Fibroblast of skin of right biceps (primary cell): ENCODE measurements around the gene FOXA3.

Source experiments
- DNase-seq: peaks from one replicate; pipeline ENCODE4 v3.0.0-alpha.2; 2013

FOXA3 gene

GRCh38 chr19:45863840-45864628 is at the start of gene FOXA3:
Gene FOXA3 (plus strand): TSS chr19:45864326. CDS start chr19:45864457, 131 bp downstream.
- peak; percentile 51 for DNase-seq

GRCh38 chr19:45814851-45815480 is 49.2 kb upstream of the FOXA3 start, which contains the start of gene RSPH6A:
Gene RSPH6A (minus strand): TSS chr19:45815308. CDS start chr19:45815176, 132 bp downstream.
- no peak for DNase-seq

- DNase-seq, result no peak
These were observed 48.5 kb upstream of the FOXA3 start for GRCh38 chr19:45815481-45816216.

DNA sequence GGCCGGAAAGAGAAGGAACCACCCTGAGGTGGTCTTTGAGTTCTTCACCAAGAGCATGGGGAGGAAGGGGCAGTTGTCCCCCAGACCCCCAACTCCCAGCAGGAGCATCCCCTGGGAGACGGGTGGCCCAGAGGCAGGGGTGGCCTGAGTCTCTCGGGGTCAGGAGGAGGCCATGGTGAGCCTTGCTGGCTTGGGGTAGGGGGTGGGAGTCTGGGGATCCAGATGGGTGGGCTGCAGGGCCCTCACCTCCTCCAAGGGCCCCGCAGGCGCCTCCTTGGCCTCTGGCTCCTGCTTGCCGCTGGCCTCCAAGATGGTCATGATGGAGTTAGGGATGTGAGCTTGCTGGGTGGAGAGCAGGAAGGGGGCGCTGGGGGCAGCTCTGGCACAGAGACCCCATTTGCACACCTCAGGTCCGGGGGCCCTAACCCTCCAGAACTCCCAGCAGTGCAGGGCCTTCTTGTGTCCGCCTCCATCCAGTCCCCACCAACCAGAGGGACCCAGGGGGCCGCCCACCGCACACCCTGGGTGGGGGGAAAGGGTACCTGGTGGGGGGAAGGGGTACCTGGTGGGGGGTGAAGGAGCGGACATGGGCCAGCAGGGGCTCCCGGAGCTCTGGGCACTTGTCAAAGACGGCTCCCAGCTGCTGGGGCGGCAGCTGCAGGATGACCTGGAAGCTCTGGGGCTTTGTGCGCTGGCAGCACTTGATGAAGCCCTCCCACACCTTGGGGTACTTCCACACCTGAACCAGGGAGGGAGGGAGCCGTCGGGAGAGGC is 47.7 kb upstream of the FOXA3 start:
- DNase-seq, result no peak

DNA sequence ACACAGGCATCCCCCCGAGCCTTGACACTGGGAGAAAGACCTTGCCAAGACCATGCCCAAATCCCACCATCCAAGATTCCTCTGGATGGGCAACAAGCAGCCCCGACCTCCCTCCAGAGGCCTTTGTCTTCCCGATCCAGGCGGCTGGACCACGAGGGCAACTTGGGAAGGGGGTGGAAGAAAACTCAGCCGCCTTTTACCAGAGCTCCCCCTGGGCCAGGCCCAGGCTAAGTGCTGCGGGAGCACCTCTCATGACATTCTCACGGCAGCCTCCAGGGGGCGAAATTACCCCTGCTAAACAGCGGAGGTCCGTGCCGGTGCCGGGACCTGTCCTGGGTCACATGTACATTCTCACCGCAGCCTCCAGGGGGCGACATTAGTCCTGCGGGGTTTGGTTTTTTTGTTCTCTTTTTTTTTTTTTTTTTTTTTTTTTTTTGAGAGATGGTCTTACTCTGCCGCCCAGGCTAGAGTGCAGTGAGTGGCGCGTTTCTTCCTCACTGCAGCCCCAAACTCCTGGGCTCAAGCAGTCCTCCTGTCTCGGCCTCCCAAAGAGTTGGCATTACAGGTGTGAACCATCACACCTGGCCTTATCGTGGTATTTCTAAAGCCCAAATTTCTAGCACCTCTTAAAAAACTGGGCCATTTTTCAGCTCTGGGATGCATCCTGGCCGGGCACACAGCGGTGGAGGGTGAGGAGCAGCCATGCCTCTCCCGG is 47.0 kb upstream of the FOXA3 start:
- peak; percentile 92 for DNase-seq

GRCh38 chr19:45817725-45818301 is 46.3 kb upstream of the FOXA3 start:
- no peak for DNase-seq

DNA sequence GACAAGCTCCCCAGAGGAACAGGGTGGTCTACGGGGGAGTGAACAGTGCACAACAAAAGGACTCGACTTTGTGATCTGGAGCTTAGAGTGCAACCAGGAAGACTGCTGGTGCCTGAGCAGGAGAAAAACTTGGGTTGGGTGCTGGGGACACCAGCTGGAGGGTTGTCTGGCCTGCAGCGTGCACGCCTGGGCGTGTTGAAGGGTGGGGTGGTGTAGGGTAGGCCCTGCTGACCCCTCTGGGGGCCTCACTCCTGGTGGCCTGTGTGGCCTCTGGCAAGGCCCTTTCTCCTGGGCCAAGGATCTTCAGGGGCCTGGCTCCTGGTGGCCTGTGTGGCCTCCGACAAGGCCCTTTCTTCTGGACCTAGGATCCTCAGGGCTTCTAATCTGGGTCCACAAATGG is 44.4 kb upstream of the FOXA3 start:
- DNase-seq, result no peak

GRCh38 chr19:45820413-45821102 is 43.6 kb upstream of the FOXA3 start:
- DNase-seq, result no peak

DNA sequence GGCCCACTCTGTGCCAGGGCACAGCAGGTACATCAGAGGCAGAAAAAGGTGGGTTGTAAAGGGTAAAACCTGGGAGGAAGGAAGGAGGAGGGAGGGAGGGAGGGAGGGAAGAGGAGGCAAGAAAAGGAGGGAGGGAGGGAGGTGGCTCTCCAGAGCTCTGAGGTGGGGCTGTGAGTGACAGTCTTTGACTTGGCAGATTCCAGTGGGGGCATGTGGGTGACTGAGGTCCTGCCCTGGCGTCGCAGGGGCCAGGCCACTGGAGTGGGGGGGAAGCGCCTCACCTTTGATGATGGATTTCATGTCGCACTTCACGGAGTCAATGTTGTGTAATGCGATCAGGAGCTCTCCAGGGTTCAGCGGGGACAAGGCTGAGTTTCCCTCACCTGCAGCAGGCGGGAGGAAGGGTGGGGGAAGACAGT is 43.0 kb upstream of the FOXA3 start:
- no peak for DNase-seq

- DNase-seq, result no peak
These were observed 42.6 kb upstream of the FOXA3 start for GRCh38 chr19:45821570-45821969.

- no peak for DNase-seq
These were observed 41.4 kb upstream of the FOXA3 start for GRCh38 chr19:45822716-45823115.

GRCh38 chr19:45823182-45823581 is 40.9 kb upstream of the FOXA3 start:
- DNase-seq, result no peak

DNA sequence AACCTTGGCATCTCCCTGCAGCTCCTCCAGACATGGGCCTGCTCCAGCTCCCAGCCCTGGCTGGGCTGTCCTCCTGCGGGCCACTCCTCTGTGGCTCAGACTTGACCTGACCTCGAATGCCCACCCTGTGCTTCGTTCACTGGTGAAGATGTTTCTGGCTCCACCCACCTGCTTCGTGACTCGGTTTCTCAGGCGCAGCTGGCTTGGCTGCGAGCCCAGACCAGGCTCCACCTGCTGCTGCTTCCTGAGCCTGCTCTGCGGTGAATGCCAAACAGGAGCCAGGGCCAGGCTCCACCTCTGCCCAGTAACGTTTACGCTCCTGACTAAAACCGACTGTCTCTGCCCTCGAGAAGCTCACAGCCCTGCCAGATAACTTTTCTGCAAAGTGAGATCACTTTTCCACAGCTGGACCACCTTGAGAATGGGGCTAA is 40.1 kb upstream of the FOXA3 start:
- DNase-seq, result no peak

DNA sequence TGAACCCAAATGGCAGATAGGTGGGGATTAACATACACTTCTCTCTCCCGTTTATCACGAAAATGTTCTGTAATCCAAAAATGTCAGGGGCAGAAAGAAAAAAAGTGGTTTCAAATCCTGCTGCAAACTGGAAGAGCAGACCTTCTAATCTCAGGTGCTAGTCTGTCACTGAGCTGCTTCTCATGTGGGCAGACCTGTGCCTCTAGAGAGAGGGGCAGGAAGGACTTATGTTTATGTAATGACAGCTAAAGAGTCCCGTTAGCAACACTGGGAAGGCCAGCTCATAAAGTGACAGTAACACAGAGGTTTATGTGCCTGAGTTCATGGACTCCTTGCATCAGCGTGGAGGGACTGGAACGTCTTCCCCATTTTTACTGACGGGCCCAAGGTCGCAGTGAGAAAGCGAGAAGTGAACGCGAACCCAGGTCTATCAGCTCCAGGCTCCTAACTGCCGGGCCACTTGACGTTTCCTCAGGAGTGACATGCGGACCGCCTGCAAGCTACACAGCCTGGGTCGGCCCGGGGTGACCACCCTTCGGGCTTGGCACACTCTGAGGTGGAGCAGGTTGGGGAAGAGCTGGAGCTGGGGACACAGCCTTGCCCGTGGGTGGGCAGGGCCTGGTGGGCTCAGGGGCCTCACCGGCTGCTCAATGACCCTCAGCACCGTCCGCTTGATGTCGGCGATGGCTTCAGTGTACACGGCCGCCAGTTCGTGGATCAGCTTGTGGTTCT is 39.4 kb upstream of the FOXA3 start:
- DNase-seq, result no peak

DNA sequence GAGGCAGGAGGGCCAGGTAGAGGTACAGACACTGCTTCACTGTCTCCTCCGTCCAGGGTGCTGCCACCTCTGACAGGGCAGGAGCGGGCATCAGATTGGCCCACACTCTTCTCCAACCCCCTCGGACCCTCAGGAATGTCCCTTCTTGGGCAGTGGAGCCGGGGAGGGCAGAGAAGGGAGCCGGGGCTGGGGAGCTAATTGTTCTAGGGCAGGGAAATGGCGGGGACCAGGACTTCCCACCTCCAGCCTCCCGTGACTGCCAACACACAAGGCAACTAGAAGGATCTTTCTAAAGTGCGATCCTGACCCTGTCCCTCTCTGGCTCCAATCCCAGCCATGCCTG is 38.9 kb upstream of the FOXA3 start:
- DNase-seq, result no peak

DNA sequence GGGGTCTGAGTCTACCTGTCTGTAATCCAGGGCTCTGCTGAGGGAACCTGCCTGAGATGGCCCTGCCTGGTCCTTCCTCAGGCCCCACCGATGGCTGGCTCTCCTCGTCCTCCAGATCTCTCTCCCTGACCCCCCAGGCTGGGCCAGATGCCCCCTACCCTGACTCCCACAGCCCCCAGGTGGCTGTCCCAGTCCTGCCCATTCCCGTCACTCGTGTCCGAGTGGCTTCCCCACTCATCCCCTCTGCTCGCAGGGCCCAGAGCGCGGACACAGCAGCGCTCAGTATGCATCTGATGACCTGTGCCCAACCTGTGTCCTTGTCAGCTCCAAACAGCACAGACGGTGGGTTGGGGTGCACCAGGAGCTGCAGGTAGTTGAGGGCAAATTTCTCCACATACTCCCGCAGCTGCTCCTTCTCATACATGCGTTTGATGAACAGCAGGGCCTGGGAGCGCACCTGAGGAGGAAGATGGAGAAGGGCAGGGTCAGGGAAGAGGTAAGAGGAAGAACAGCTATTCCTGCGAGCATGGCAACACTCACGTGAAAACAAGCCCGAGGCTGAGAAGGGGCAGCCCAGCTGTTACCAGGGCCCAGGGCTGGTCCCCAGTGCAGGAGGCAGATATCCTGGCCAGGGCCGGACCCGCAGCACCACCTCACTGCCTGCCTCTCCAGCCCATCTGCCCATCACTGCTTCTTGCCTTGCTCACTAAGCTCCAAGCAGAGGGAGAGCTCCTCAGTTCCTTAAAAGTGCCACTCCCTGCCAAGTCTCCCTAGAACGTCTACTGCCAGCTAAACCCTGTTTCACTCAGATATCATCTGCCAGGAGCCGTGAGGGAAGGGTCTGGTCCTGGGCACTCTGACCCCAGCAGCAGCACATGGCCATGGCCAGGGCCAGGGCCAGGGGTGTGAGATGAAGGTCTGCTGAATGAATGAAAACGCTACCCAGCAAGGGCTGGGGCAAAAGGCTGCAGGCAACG is 37.9 kb upstream of the FOXA3 start:
- no peak for DNase-seq

GRCh38 chr19:45826934-45827333 is 37.2 kb upstream of the FOXA3 start:
- no peak for DNase-seq

GRCh38 chr19:45827459-45828093 is 36.5 kb upstream of the FOXA3 start:
- DNase-seq, result no peak

GRCh38 chr19:45828523-45828922 is 35.6 kb upstream of the FOXA3 start:
- DNase-seq, result no peak
